ENCODE results near the gene WIPF2.

WIPF2 gene

GRCh38 chr17:40326014-40326831, 107.1 kb downstream of the WIPF2 start:
- DNase-seq (ENCODE audit: low read depth), result no peak

DNA sequence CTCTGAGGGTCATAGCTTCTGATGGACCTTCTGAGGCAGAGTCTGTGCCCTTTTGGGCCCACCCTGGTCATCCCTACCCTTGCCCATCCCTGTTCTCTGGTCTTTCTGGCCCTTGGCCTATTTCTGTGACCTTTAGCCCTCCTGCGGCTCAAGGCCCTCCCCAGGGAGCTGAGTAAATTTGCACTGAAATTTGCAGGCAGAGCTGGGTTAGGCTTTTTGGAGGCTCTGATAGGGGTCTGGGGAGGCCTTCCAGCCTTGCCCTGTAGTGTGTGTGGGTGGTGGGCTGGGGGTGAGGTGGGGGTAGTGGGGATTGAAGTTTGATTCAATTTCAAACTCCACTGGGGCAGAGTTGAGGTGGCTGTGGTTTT, 107.7 kb downstream of the WIPF2 start:
- no peak for DNase-seq (ENCODE audit: low read depth)

GRCh38 chr17:40327244-40327729, 108.2 kb downstream of the WIPF2 start:
- no peak for DNase-seq (ENCODE audit: low read depth)

GRCh38 chr17:40327735-40328385, 108.8 kb downstream of the WIPF2 start:
- DNase-seq (ENCODE audit: low read depth), result no peak

DNA sequence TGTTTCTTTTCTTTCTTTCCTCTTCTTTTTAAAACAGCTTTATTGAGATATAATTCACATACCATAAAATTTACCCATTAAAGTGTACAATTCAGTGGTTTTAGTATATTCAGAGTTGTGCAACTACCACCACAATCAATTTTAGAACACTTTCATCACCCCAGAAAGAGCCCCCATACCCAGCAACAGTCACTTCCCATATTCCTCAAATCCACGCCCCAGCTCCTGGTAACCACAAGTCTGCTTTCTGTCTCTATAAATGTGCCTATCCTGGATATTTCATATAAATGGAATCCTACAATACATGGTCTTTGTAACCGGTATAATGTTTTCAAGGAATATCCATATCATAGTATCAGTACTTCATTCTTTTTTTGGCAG, 109.3 kb downstream of the WIPF2 start:
- DNase-seq (ENCODE audit: low read depth), result no peak

DNA sequence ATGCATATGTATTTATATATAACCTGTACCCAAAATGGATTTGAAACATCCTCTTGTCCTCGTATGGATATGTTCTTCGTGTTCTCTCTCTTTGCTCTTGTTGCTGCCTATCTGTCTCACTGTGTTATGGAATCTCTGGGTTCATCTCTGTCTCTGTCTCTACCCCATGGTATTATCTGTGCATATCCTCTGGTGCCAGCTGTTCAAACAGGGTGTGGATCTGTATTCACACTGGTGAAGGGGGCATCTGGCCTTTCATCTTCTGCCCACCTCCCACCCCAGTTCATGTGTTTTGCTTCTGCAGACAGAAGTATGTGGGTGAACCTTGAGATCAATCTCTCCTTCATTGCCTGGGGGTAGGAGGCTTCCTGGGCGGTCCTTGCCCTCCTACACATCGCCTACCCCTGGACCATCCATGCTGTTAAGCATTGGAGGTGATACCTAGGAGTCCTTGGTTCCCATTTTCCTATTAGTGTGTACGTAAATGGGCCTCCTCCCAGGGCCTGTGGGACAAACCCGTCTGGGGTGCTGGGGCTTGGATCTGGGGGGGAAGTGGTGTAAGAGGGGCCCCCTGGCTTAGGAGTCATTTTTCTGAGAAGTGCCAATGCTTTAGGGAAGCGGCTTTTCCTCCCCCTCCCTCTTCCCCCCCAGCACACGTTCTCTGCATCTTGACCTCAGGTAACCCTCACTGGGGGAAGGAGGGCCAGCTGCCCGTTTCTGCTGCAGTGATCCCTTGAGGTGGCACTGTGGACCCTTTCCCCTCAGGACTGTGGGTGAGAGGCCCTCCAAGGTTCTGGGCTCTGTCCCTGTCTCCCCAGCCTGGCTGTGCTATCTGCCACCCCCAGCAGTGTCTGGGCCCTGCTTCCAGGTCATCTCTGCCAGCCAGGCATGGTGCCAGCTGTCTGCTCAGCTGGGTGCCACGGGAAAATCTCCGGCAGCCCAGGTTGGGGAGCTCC, 111.0 kb downstream of the WIPF2 start:
- no peak for DNase-seq (ENCODE audit: low read depth)

GRCh38 chr17:40330850-40331470, 111.9 kb downstream of the WIPF2 start:
- DNase-seq (ENCODE audit: low read depth), result no peak

DNA sequence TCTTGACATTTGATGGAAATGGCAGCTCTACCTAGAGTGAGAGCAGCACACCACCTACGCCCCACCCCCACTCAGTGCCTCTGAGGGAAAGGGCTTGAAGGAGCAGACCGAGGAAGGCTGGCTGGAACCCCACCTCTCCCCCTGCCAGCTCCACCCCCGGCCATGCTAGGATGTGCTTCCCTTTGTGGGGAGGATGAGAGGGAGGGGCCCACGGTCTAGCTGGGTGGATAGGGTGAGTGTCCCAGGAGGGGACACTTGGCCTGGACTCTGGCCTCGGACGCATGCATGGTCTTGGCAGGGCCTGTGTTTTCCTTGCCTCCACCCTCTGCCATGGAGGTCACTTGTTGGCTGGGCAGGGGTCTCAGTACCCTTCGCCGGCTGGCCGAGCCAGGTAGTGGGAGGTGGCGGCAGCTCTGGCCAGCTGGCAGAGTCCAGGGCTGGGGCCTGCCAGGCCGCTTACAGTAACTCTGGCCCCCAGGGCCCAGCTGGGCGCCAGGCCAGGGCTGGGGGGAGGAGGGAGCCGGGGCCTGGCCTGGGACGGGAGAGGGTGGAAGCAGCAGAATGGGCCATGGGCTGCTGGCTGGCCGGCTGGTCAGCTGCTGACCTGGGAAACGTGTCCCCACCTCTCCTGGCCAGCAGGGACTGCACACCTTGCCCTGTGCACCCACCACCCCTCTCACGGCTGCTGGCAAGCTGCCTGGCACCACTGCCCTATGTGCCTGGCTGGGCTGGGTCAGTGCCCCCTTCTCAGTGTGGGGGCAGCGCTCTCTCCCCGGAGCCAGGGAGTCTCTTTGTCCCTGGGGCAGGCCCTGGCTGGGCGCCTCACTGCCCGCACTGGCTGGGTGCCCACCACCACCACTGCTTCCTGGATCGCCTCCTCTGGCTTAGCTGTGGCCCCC, 112.9 kb downstream of the WIPF2 start:
- DNase-seq (ENCODE audit: low read depth), result no peak

Data from HS-5 (cell line).